ENCODE data around the gene ADK.

GRCh38 chr10:74330646-74331045 lies 179.6 kb downstream of the ADK start:
- no peak for TF ChIP-seq CTCF (conservative IDR thresholded peaks at IDR 0.05)
- no peak for TF ChIP-seq ZFX (IDR thresholded peaks at IDR 0.05)
